H9 (cell line): ENCODE measurements around the gene IGF2R. TPM values are rescaled to one million over a fixed set of nuclear protein-coding genes. Genes with fewer than 3 reads are reported as not detected.

Experiments used
- DNase-seq: peaks from one replicate; pipeline ENCODE4 v3.0.0-alpha.2; 2017
- H2AFZ ChIP-seq: one replicate; pipeline ENCODE4 v1.6.1; 2013; ENCODE audit warnings: mild to moderate bottlenecking, low read length, control low read depth, moderate library complexity
- H2AK5ac ChIP-seq: 2 replicates; pipeline ENCODE4 v1.6.1; 2013; ENCODE audit warnings: low read length, control low read depth, mixed read lengths; ENCODE audit not compliant: insufficient read length
- H2BK120ac ChIP-seq: one replicate; pipeline ENCODE4 v1.6.1; 2013; ENCODE audit warnings: low read depth, mild to moderate bottlenecking, low read length, control low read depth, inconsistent platforms; ENCODE audit not compliant: poor library complexity, severe bottlenecking
- H2BK12ac ChIP-seq: 2 replicates; pipeline ENCODE4 v1.6.1; 2013; ENCODE audit warnings: low read length, control low read depth, mixed read lengths, low read depth; ENCODE audit not compliant: insufficient read length
- H2BK15ac ChIP-seq: 2 replicates; pipeline ENCODE4 v1.6.1; 2013; ENCODE audit warnings: low read depth, low read length, control low read depth
- H2BK20ac ChIP-seq: one replicate; pipeline ENCODE4 v1.6.1; 2013; ENCODE audit warnings: low read depth, mild to moderate bottlenecking, low read length, control low read depth, inconsistent platforms; ENCODE audit not compliant: poor library complexity, severe bottlenecking
- H2BK5ac ChIP-seq: 2 replicates; pipeline ENCODE4 v1.6.1; 2013; ENCODE audit warnings: low read length, control low read depth, mixed read lengths; ENCODE audit not compliant: insufficient read length
- H3K14ac ChIP-seq: 2 replicates; pipeline ENCODE4 v1.6.1; 2013; ENCODE audit warnings: low read length, control low read depth; ENCODE audit not compliant: insufficient read depth
- H3K18ac ChIP-seq: 2 replicates; pipeline ENCODE4 v1.6.1; 2013; ENCODE audit warnings: low read depth, mild to moderate bottlenecking, mixed read lengths, low read length, control low read depth; ENCODE audit not compliant: insufficient read length
- H3K23ac ChIP-seq: 2 replicates; pipeline ENCODE4 v1.6.1; 2013; ENCODE audit warnings: low read length, control low read depth, mixed read lengths, low read depth; ENCODE audit not compliant: insufficient read length
- H3K23me2 ChIP-seq: 2 replicates; pipeline ENCODE4 v1.6.1; 2013; ENCODE audit warnings: low read depth, mild to moderate bottlenecking, mixed read lengths, low read length, control low read depth; ENCODE audit not compliant: insufficient read length, poor library complexity, severe bottlenecking
- H3K27ac ChIP-seq: 2 replicates; pipeline ENCODE4 v1.5.1; 2013; ENCODE audit warnings: low read length, control low read depth, mixed read lengths, low read depth; ENCODE audit not compliant: insufficient read length
- H3K27me3 ChIP-seq: 2 replicates; pipeline ENCODE4 v1.6.1; 2013; ENCODE audit warnings: low read length, control low read depth, inconsistent platforms; ENCODE audit not compliant: insufficient read depth
- H3K4ac ChIP-seq: 2 replicates; pipeline ENCODE4 v1.6.1; 2013; ENCODE audit warnings: low read depth, mild to moderate bottlenecking, control low read depth, inconsistent platforms, low read length, moderate library complexity
- H3K4me1 ChIP-seq: 2 replicates; pipeline ENCODE4 v1.6.1; 2013; ENCODE audit warnings: low read length, control low read depth, inconsistent platforms; ENCODE audit not compliant: insufficient read depth
- H3K4me2 ChIP-seq: 2 replicates; pipeline ENCODE4 v1.6.1; 2013; ENCODE audit warnings: low read length, control low read depth, mixed read lengths; ENCODE audit not compliant: insufficient read length, insufficient read depth
- H3K56ac ChIP-seq: 2 replicates; pipeline ENCODE4 v1.6.1; 2013; ENCODE audit warnings: low read depth, mild to moderate bottlenecking, mixed read lengths, low read length, control low read depth; ENCODE audit not compliant: insufficient read length
- H3K79me1 ChIP-seq: 2 replicates; pipeline ENCODE4 v1.6.1; 2013; ENCODE audit warnings: low read depth, mild to moderate bottlenecking, moderate library complexity, low read length, control low read depth, inconsistent platforms; ENCODE audit not compliant: insufficient read depth, poor library complexity, severe bottlenecking
- H3K79me2 ChIP-seq: 2 replicates; pipeline ENCODE4 v1.6.1; 2013; ENCODE audit warnings: low read length, control low read depth, inconsistent platforms; ENCODE audit not compliant: insufficient read depth
- H3K9ac ChIP-seq: 2 replicates; pipeline ENCODE4 v1.6.1; 2013; ENCODE audit warnings: low read length, control low read depth, mixed read lengths; ENCODE audit not compliant: insufficient read length; ENCODE audit errors: extremely low read depth
- H3K9me3 ChIP-seq: one replicate; pipeline ENCODE4 v1.6.1; 2013; ENCODE audit warnings: low read depth, low read length, inconsistent platforms; ENCODE audit not compliant: control insufficient read depth
- H3T11ph ChIP-seq: one replicate; pipeline ENCODE4 v1.6.1; 2013; ENCODE audit warnings: mild to moderate bottlenecking, low read length, control low read depth, inconsistent platforms
- H4K20me1 ChIP-seq: one replicate; pipeline ENCODE4 v1.6.1; 2013; ENCODE audit not compliant: control insufficient read depth, insufficient read length, insufficient read depth
- H4K5ac ChIP-seq: 2 replicates; pipeline ENCODE4 v1.6.1; 2013; ENCODE audit warnings: low read depth, mild to moderate bottlenecking, mixed read lengths, low read length, control low read depth; ENCODE audit not compliant: insufficient read length
- H4K8ac ChIP-seq: replicated peaks from 2 replicates; pipeline ENCODE4 v1.6.1; 2013; ENCODE audit warnings: low read length, control low read depth, mixed read lengths, low read depth; ENCODE audit not compliant: insufficient read length
- H4K91ac ChIP-seq: 2 replicates; pipeline ENCODE4 v1.6.1; 2013; ENCODE audit warnings: low read depth, mild to moderate bottlenecking, moderate library complexity, mixed read lengths, low read length, control low read depth; ENCODE audit not compliant: insufficient read length
- H3K27ac Mint-ChIP-seq, 3 experiments: 2 replicates in 2 of 3; 3 replicates in 1 of 3; pipeline ENCODE4 v1.8.0; 2020 to 2021; ENCODE audit warnings: mixed read lengths in 3 of 3, mild to moderate bottlenecking in 1 of 3, moderate library complexity in 1 of 3
- H3K27me3 Mint-ChIP-seq: 2 replicates; pipeline ENCODE4 v1.8.0; 2021; ENCODE audit warnings: low read depth, mild to moderate bottlenecking, moderate library complexity, mixed read lengths
- H3K36me3 Mint-ChIP-seq, 3 experiments: 2 replicates in 2 of 3; 3 replicates in 1 of 3; pipeline ENCODE4 v1.8.0; 2020 to 2021; ENCODE audit warnings: low read depth in 3 of 3, mixed read lengths in 3 of 3; ENCODE audit not compliant: insufficient read depth in 1 of 3
- H3K4me1 Mint-ChIP-seq, 2 experiments: 2 replicates each; pipeline ENCODE4 v1.8.0; 2020; ENCODE audit warnings: mixed read lengths in 2 of 2
- H3K4me3 Mint-ChIP-seq, 2 experiments: 2 replicates in 1 of 2; 3 replicates in 1 of 2; pipeline ENCODE4 v1.8.0; 2020 to 2021; ENCODE audit warnings: mild to moderate bottlenecking in 2 of 2, mixed read lengths in 2 of 2, moderate library complexity in 1 of 2
- H3K9me3 Mint-ChIP-seq, 2 experiments: 2 replicates in 1 of 2; 3 replicates in 1 of 2; pipeline ENCODE4 v1.8.0; 2020; ENCODE audit warnings: mild to moderate bottlenecking in 2 of 2, mixed read lengths in 2 of 2, moderate library complexity in 1 of 2
- WGBS: extraction: QIAGEN DNeasy Blood & Tissue Kit; methylation state at CpG from one replicate; pipeline ENCODE4 v1.1.7; 2013; ENCODE audit warnings: missing lambda C conversion rate, low lambda C conversion rate, mixed read lengths; ENCODE audit not compliant: insufficient read length; ENCODE audit errors: extremely low coverage; 5-methylcytosine and 5-hydroxymethylcytosine counted together
- total RNA-seq: library from RNA; stranded (reverse); gene quantifications from 2 replicates; pipeline ENCODE4 v1.2.1, GENCODE V29; 2021
- TF ChIP-seq, protein P1 (sequence below): fragments of 200-600 bp; sonication (generic); conservative IDR thresholded peaks from 3 replicates; pipeline ENCODE4 v1.8.0; 2021; ENCODE audit warnings: antibody characterized with exemption, mild to moderate bottlenecking

The IGF2R gene
- total RNA-seq, 1 experiment from 2014 or later = 66.7 TPM

DNA sequence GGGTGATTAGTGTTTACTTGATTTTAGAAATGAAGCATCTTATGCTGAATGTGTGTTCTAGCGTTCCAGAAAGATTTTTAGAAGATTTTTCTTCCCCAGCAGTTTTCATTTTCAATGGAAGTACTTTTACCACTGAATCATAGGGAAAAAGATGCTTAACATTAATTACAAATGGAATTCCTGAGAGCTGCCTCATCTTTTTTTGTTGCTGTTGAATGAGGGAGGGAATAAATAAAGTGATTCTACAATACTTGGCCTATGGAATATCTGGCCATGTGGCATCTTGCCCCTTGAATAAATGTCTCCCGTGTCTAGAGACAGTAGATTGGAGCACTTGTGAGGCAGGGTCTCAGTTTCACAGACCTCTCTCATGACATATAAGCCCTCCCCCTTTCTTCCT is 108.6 kb downstream of the IGF2R start:
- Histone ChIP-seq H2BK120ac (no peak overlapping the region), H3K18ac (no peak overlapping the region), H3K27ac (no peak overlapping the region), H3K14ac (no peak overlapping the region), H2BK20ac (no peak overlapping the region), H3K23ac (no peak overlapping the region), H3K9me3 (peaks cover 9% of the 10 kb centered on the region), H4K5ac (no peak overlapping the region), H2AFZ (no peak overlapping the region), H4K8ac (no peak overlapping the region), H3K23me2 (no peaks in the 10 kb centered on the region), H2BK5ac (no peak overlapping the region), H3K4me1 (no peaks in the 10 kb centered on the region), H2BK12ac (no peak overlapping the region), H3K9ac (no peak overlapping the region), H4K20me1 (no peaks in the 10 kb centered on the region), H3K4me2 (no peak overlapping the region), H3K79me1 (no peaks in the 10 kb centered on the region), H4K91ac (no peak overlapping the region), H2AK5ac (no peak overlapping the region), H3K79me2 (no peaks in the 10 kb centered on the region), H2BK15ac (no peak overlapping the region), H3T11ph (no peak overlapping the region), H3K56ac (no peak overlapping the region), H3K4ac (no peak overlapping the region), H3K27me3 (no peaks in the 10 kb centered on the region)
- H3K4me3 Mint-ChIP-seq = no peak overlapping the region
- H3K27me3 Mint-ChIP-seq = no peaks in the 10 kb centered on the region
- no CpG with 5 or more reads among the region's 2 CpGs for WGBS
- no peak overlapping the region for H3K27ac Mint-ChIP-seq
- no peak for DNase-seq
- H3K9me3 Mint-ChIP-seq = peaks cover 5 to 8% of the 10 kb centered on the region in 2 experiments
- TF ChIP-seq, protein P1, sequence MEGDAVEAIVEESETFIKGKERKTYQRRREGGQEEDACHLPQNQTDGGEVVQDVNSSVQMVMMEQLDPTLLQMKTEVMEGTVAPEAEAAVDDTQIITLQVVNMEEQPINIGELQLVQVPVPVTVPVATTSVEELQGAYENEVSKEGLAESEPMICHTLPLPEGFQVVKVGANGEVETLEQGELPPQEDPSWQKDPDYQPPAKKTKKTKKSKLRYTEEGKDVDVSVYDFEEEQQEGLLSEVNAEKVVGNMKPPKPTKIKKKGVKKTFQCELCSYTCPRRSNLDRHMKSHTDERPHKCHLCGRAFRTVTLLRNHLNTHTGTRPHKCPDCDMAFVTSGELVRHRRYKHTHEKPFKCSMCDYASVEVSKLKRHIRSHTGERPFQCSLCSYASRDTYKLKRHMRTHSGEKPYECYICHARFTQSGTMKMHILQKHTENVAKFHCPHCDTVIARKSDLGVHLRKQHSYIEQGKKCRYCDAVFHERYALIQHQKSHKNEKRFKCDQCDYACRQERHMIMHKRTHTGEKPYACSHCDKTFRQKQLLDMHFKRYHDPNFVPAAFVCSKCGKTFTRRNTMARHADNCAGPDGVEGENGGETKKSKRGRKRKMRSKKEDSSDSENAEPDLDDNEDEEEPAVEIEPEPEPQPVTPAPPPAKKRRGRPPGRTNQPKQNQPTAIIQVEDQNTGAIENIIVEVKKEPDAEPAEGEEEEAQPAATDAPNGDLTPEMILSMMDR = no peak
- H3K36me3 Mint-ChIP-seq = peaks cover 68 to 90% (median 83%) of the 10 kb centered on the region in 3 experiments
- H3K4me1 Mint-ChIP-seq = peaks cover 3 to 4% of the 10 kb centered on the region in 2 experiments; a peak in 2 of 4 replicates
